ENCODE results near the gene C13orf46. TPM values are rescaled to one million over a fixed set of nuclear protein-coding genes. Genes with fewer than 3 reads are reported as not detected.

C13orf46 gene
- total and polyA plus RNA-seq, 10 of the 15 experiments (the other 5 are each of a cell fraction or from before 2014, with no cell fraction given), result 0.01 to 0.18 (median 0.09) TPM; not detected in 6

GRCh38 chr13:113996081-113996911 lies 22.4 kb upstream of the C13orf46 start:
- Histone ChIP-seq H3K79me2 (ENCODE audit: control insufficient read depth, insufficient read depth, low read length) (no peaks in the 10 kb centered on the region), H3K4me2 (ENCODE audit: control insufficient read depth, insufficient read depth) (no peak overlapping the region), H2AFZ (ENCODE audit: control insufficient read depth, low read depth, low read length) (no peak overlapping the region), H3K4me3 (no peak overlapping the region), H3K4me1 (ENCODE audit: control insufficient read depth, insufficient read depth, low read length) (no peaks in the 10 kb centered on the region), H3K9ac (ENCODE audit: control insufficient read depth, insufficient read depth, low read length) (no peak overlapping the region), H3K9me3 (replicated peaks; ENCODE audit: control insufficient read depth, insufficient read depth, low read length) (no peaks in the 10 kb centered on the region), H3K27me3 (replicated peaks in 1 of 2; ENCODE audit: control insufficient read depth in 2 of 2, insufficient read depth in 2 of 2, low read length in 1 of 2) (no peaks in the 10 kb centered on the region), H3K36me3 (ENCODE audit: control insufficient read depth in 2 of 2, insufficient read depth in 2 of 2, low read length in 1 of 2) (peaks cover 2 to 7% of the 10 kb centered on the region in 2 experiments; a peak in 3 of 4 replicates), H4K20me1 (ENCODE audit: control insufficient read depth, insufficient read depth) (no peaks in the 10 kb centered on the region), H3K27ac (ENCODE audit: control insufficient read depth, insufficient read depth) (no peak overlapping the region)
- no peak for DNase-seq (ENCODE audit: low read depth, low spot score)
- peak; percentile 21 for ATAC-seq
- POLR2A ChIA-PET, result no interaction called here
- no peak for TF ChIP-seq POLR2AphosphoS5 (IDR thresholded peaks at IDR 0.05; ENCODE audit: low read length)
- TF ChIP-seq SMAD5 (IDR thresholded peaks at IDR 0.05; ENCODE audit: low read depth), result no peak
- TF ChIP-seq BCLAF1 (IDR thresholded peaks at IDR 0.05), result no peak
- TF ChIP-seq SKIL (IDR thresholded peaks at IDR 0.05; ENCODE audit: low read depth, poor library complexity, severe bottlenecking), result no peak
- no peak for TF ChIP-seq STAT1 (conservative IDR thresholded peaks at IDR 0.05)
- no peak for TF ChIP-seq FOXM1 (IDR thresholded peaks at IDR 0.05; ENCODE audit: low read depth, low read length)
- no peak for TF ChIP-seq NFXL1 (IDR thresholded peaks at IDR 0.05; ENCODE audit: borderline replicate concordance)
- TF ChIP-seq CREM (IDR thresholded peaks at IDR 0.05; ENCODE audit: low read depth), result no peak
- TF ChIP-seq NFYB (IDR thresholded peaks at IDR 0.05; ENCODE audit: insufficient read depth, low read depth, low read length), result no peak
- TF ChIP-seq FOXK2 (IDR thresholded peaks at IDR 0.05), result no peak
- TF ChIP-seq TBL1XR1 (IDR thresholded peaks at IDR 0.05; ENCODE audit: low read depth, low read length), result no peak
- TF ChIP-seq PBX3 (IDR thresholded peaks at IDR 0.05; ENCODE audit: insufficient replicate concordance, low read depth, low read length), result no peak
- no peak for TF ChIP-seq IRF3 (IDR thresholded peaks at IDR 0.05)
- no TSS peak for BruUV-seq (replicated peaks)
- SMC1A ChIA-PET (ENCODE audit: uncharacterized antibody, unreplicated experiment), result no interaction called here
- RAD21 ChIA-PET (ENCODE audit: unreplicated experiment), result no interaction called here
- in situ Hi-C loops (cut with MboI), result no loop called here
- intact Hi-C loops (cut with micrococcal nuclease; ENCODE audit: unreplicated experiment), result no loop called here
- WGBS (ENCODE audit: insufficient coverage, insufficient replicate concordance, low lambda C conversion rate, missing lambda C conversion rate), result 90% methylated on average over 33 of the region's 38 CpGs
- CTCF ChIA-PET, result no interaction called here
- no peak for FAIRE-seq
